Caco-2 (cell line): ENCODE results near the gene CFAP61. TPM values are rescaled to one million over a fixed set of nuclear protein-coding genes. Genes with fewer than 3 reads are reported as not detected.

Source experiments
- BruUV-seq: library from RNA; stranded (reverse); fragments of 400-500 nt; replicated peaks from 2 replicates; lab custom pipeline; 2021; lab: Mats Ljungman, UMichigan
- CTCF ChIA-PET: fragments of 300-600 bp; sonication (Branson Sonifier 250); formaldehyde crosslinking; loops from one replicate; lab custom pipeline; 2022; ENCODE audit warnings: antibody characterized with exemption; lab: Charles Lee
- POLR2A ChIA-PET: fragments of 300-600 bp; sonication (Branson Sonifier 250); formaldehyde crosslinking; loops from one replicate; lab custom pipeline; 2022; ENCODE audit warnings: antibody characterized with exemption; lab: Charles Lee
- DNase-seq, 2 experiments: peaks; one replicate each; pipeline versions ENCODE4 v3.0.0 to v3.0.0-alpha.2; 2020 to 2022
- H3K27me3 ChIP-seq: replicated peaks from 2 replicates; pipeline ENCODE4 v1.6.0; 2011; ENCODE audit warnings: low read length; ENCODE audit not compliant: control insufficient read depth, insufficient read depth
- H3K36me3 ChIP-seq: 2 replicates; pipeline ENCODE4 v1.5.1; 2011; ENCODE audit warnings: low read length; ENCODE audit not compliant: control insufficient read depth, insufficient read depth
- H3K4me1 ChIP-seq: fragments of 250-450 bp; sonication (Bioruptor Pico); 2 replicates; pipeline ENCODE4 v1.5.1; 2020; ENCODE audit warnings: mild to moderate bottlenecking
- H3K4me3 ChIP-seq: 2 replicates; pipeline ENCODE4 v1.5.1; 2011; ENCODE audit warnings: low read depth, mild to moderate bottlenecking, control low read depth, low read length
- H3K9me3 ChIP-seq: fragments of 250-450 bp; sonication (Bioruptor Pico); 2 replicates; pipeline ENCODE4 v1.5.1; 2020; ENCODE audit warnings: mild to moderate bottlenecking, moderate library complexity
- H3K27ac Mint-ChIP-seq: one replicate; pipeline ENCODE4 v1.8.0; 2022; ENCODE audit warnings: mixed read lengths; ENCODE audit not compliant: unreplicated experiment
- H3K27me3 Mint-ChIP-seq: one replicate; pipeline ENCODE4 v1.8.0; 2022; ENCODE audit warnings: mixed read lengths; ENCODE audit not compliant: insufficient read depth, unreplicated experiment
- H3K36me3 Mint-ChIP-seq: one replicate; pipeline ENCODE4 v1.8.0; 2022; ENCODE audit warnings: mild to moderate bottlenecking, mixed read lengths; ENCODE audit not compliant: insufficient read depth, unreplicated experiment
- H3K4me1 Mint-ChIP-seq: one replicate; pipeline ENCODE4 v1.8.0; 2022; ENCODE audit warnings: low read depth, mixed read lengths; ENCODE audit not compliant: unreplicated experiment
- H3K4me3 Mint-ChIP-seq: one replicate; pipeline ENCODE4 v1.8.0; 2022; ENCODE audit warnings: mild to moderate bottlenecking, moderate library complexity, mixed read lengths; ENCODE audit not compliant: unreplicated experiment
- H3K9me3 Mint-ChIP-seq: one replicate; pipeline ENCODE4 v1.8.0; 2022; ENCODE audit warnings: mixed read lengths; ENCODE audit not compliant: unreplicated experiment
- intact Hi-C: fragments of 100-400 bp; cut with micrococcal nuclease; formaldehyde crosslinking; loops from one replicate; pipeline ENCODE4 v1.10.0; 2022; ENCODE audit not compliant: unreplicated experiment
- total RNA-seq: library from RNA; stranded (reverse); gene quantifications from 2 replicates; pipeline ENCODE4 v1.2.3, GENCODE V29; 2022
- TF ChIP-seq, protein P1 (sequence below), 2 experiments: fragments of 200-600 bp in 1 of 2; IDR thresholded peaks; 1 replicate in 1 of 2; 2 replicates in 1 of 2; pipeline versions ENCODE4 v1.5.1 to v1.8.0; 2011 to 2022; ENCODE audit warnings: antibody characterized with exemption in 1 of 2, control low read depth in 1 of 2, inconsistent platforms in 1 of 2, low read depth in 1 of 2, low read length in 1 of 2, mild to moderate bottlenecking in 1 of 2, moderate library complexity in 1 of 2; ENCODE audit not compliant: insufficient read depth in 1 of 2, severe bottlenecking in 1 of 2, unreplicated experiment in 1 of 2

Gene CFAP61
- total RNA-seq, 1 experiment from 2014 or later: not detected

DNA sequence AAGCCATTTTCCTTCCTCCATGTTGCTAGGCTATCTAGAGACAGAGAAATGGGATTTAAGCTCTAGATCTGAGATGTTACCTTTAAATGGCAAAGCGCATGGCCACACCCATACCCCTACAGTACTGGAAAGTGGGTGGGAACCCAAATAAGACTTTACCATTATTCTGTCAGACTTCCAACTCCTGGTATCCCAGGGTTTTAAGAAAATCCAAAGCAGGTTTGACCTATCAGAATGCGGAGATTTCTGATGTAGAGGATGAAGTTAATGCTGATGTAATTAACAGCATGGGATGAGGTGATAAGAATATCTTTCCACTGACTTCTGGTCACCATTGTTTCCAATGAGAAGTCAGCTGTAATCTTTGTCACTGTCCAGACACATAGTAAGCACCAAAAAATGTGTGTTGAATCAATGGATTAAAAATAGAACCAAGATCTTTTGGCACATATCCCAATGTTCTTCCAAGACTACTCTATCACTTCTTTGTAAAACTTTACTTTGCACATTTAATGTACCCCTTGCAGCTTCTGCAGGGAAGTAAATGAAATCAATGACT, 174.8 kb downstream of the CFAP61 start:
- CTCF ChIA-PET: no interaction called here
- no peaks in the 10 kb centered on the region for H3K4me1 ChIP-seq
- Mint-ChIP-seq H3K4me3 (no peak overlapping the region), H3K36me3 (no peaks in the 10 kb centered on the region), H3K27ac (no peak overlapping the region), H3K27me3 (peaks cover 8% of the 10 kb centered on the region), H3K4me1 (no peaks in the 10 kb centered on the region), H3K9me3 (peaks cover 8% of the 10 kb centered on the region)
- no peak overlapping the region for H3K4me3 ChIP-seq
- H3K27me3 ChIP-seq: no peaks in the 10 kb centered on the region
- POLR2A ChIA-PET: no interaction called here
- no peaks in the 10 kb centered on the region for H3K9me3 ChIP-seq
- intact Hi-C loops: no loop called here
- no TSS peak for BruUV-seq
- TF ChIP-seq, protein P1, sequence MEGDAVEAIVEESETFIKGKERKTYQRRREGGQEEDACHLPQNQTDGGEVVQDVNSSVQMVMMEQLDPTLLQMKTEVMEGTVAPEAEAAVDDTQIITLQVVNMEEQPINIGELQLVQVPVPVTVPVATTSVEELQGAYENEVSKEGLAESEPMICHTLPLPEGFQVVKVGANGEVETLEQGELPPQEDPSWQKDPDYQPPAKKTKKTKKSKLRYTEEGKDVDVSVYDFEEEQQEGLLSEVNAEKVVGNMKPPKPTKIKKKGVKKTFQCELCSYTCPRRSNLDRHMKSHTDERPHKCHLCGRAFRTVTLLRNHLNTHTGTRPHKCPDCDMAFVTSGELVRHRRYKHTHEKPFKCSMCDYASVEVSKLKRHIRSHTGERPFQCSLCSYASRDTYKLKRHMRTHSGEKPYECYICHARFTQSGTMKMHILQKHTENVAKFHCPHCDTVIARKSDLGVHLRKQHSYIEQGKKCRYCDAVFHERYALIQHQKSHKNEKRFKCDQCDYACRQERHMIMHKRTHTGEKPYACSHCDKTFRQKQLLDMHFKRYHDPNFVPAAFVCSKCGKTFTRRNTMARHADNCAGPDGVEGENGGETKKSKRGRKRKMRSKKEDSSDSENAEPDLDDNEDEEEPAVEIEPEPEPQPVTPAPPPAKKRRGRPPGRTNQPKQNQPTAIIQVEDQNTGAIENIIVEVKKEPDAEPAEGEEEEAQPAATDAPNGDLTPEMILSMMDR (IDR thresholded peaks at IDR 0.05; ENCODE audit: insufficient read depth in 1 of 2, low read depth in 1 of 2, low read length in 1 of 2, severe bottlenecking in 1 of 2, unreplicated experiment in 1 of 2): no peak
- DNase-seq: no peak
- no peaks in the 10 kb centered on the region for H3K36me3 ChIP-seq

DNA sequence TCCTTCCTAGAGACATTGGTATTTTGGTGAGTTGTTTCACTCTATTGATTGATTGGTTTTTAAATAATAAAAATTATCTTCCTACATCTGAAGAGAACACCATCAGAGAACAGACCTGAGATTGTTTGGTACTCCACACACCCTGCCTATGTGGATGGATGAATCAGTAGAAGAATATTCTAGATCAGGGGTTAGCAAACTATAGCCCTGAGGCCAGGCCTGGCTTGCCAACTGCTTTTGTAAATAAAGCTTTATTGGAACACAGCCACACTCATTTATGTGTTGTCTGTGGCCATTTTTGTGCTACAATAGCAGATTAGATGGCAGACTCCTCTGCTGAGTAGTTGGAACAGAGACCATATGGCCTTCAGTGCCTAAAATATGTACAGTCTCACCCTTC, 176.0 kb downstream of the CFAP61 start:
- ChIA-PET POLR2A (no interaction called here), CTCF (interaction anchor here (1.5 kb wide), 1 partner anchor 10 kb away, joined by 4 read pairs; no protein-coding TSS in a partner anchor)
- Mint-ChIP-seq H3K36me3 (no peaks in the 10 kb centered on the region), H3K27ac (no peak overlapping the region), H3K27me3 (peaks cover 8% of the 10 kb centered on the region), H3K9me3 (peaks cover 8% of the 10 kb centered on the region), H3K4me1 (no peaks in the 10 kb centered on the region), H3K4me3 (no peak overlapping the region)
- Histone ChIP-seq H3K27me3 (no peaks in the 10 kb centered on the region), H3K4me3 (no peak overlapping the region), H3K9me3 (no peaks in the 10 kb centered on the region), H3K4me1 (no peaks in the 10 kb centered on the region), H3K36me3 (no peaks in the 10 kb centered on the region)
- no TSS peak for BruUV-seq
- DNase-seq: no peak
- intact Hi-C loops: no loop called here
- TF ChIP-seq, protein P1 (IDR thresholded peaks at IDR 0.05; ENCODE audit: insufficient read depth in 1 of 2, low read depth in 1 of 2, low read length in 1 of 2, severe bottlenecking in 1 of 2, unreplicated experiment in 1 of 2): no peak

DNA sequence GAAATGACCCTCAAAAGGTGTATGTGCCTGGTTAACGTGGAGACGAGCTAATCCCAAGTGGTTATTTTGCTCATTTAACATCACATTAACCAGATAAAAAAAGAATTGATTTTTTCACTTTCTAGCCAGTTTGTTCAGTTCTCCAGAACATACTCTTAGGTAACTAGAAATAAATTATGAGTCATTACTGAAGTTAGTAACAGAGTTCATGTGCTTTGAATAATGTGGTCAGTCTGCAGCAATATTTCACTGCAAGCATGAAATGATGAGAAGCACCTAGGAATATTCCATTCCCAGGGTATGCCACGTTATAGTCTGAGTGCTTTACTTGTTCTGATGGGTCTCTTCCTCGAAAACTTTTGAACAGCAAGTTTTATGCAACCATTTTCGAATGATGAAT, 177.3 kb downstream of the CFAP61 start:
- H3K36me3 Mint-ChIP-seq: no peaks in the 10 kb centered on the region
- CTCF ChIA-PET: interaction anchor here (1.5 kb wide), 1 partner anchor 8 kb away, joined by 4 read pairs; no protein-coding TSS in a partner anchor
- H3K36me3 ChIP-seq: no peaks in the 10 kb centered on the region

More for the DNA sequence above, 177.3 kb downstream of the CFAP61 start:
- H3K27ac Mint-ChIP-seq: no peak overlapping the region
- H3K27me3 ChIP-seq: no peaks in the 10 kb centered on the region
- DNase-seq: no peak
- H3K4me3 Mint-ChIP-seq: no peak overlapping the region
- H3K4me1 Mint-ChIP-seq: no peaks in the 10 kb centered on the region
- H3K9me3 ChIP-seq: no peaks in the 10 kb centered on the region
- H3K4me3 ChIP-seq: no peak overlapping the region
- no TSS peak for BruUV-seq
- H3K4me1 ChIP-seq: no peaks in the 10 kb centered on the region
- intact Hi-C loops: no loop called here
- peaks cover 8% of the 10 kb centered on the region for H3K9me3 Mint-ChIP-seq
- TF ChIP-seq, protein P1 (IDR thresholded peaks at IDR 0.05; ENCODE audit: insufficient read depth in 1 of 2, low read depth in 1 of 2, low read length in 1 of 2, severe bottlenecking in 1 of 2, unreplicated experiment in 1 of 2): no peak
- H3K27me3 Mint-ChIP-seq: no peaks in the 10 kb centered on the region
- POLR2A ChIA-PET: no interaction called here
